Measurements from ENCODE around the gene LETMD1. TPM values are rescaled to one million over a fixed set of nuclear protein-coding genes. Genes with fewer than 3 reads are reported as not detected.

Gene LETMD1
- total RNA-seq, 4 donors from 2014 or later, result 35.6 to 43.2 (median 42.1) TPM

DNA sequence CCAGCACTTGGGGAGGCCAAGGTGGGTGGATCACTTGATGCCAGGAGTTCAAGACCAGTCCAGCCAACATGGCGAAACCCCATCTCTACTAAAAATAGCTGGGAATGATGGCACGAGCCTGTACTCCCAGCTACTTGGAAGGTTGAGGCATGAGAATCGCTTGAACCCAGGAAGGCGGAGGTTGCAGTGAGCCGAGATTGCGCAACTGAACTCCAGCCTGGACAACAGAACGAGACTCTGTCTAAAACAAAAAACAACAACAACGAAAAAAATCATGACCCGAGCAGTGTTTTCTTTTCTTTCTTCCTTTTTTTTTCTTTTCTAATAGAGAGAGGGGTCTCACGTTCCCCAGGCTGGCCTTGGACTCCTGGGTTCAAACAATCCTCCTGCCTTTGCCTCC lies 38.8 kb downstream of the LETMD1 start:
- 93% methylated on average over 10 of the region's 10 CpGs for WGBS
- H3K4me3 ChIP-seq, result no peak overlapping the region
- H3K4me1 ChIP-seq, result peaks cover 7 to 16% (median 14%) of the 10 kb centered on the region in 4 donors
- peaks cover 0 to 3% (median 0%) of the 10 kb centered on the region in 4 donors for H3K27me3 ChIP-seq
- no peak overlapping the region for H3K27ac ChIP-seq (replicated peaks in 1 of 4)
- intact Hi-C loops (cut with DNase I), result no loop called here
- TF ChIP-seq POLR2AphosphoS5 (IDR thresholded peaks at IDR 0.05) (no peak), POLR2A (IDR thresholded peaks at IDR 0.05; ENCODE audit: low read depth) (no peak), EP300 (IDR thresholded peaks at IDR 0.05) (no peak)
- TF ChIP-seq, protein P1, sequence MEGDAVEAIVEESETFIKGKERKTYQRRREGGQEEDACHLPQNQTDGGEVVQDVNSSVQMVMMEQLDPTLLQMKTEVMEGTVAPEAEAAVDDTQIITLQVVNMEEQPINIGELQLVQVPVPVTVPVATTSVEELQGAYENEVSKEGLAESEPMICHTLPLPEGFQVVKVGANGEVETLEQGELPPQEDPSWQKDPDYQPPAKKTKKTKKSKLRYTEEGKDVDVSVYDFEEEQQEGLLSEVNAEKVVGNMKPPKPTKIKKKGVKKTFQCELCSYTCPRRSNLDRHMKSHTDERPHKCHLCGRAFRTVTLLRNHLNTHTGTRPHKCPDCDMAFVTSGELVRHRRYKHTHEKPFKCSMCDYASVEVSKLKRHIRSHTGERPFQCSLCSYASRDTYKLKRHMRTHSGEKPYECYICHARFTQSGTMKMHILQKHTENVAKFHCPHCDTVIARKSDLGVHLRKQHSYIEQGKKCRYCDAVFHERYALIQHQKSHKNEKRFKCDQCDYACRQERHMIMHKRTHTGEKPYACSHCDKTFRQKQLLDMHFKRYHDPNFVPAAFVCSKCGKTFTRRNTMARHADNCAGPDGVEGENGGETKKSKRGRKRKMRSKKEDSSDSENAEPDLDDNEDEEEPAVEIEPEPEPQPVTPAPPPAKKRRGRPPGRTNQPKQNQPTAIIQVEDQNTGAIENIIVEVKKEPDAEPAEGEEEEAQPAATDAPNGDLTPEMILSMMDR (IDR thresholded peaks at IDR 0.05), result no peak
- DNase-seq (ENCODE audit: extremely low spot score), result no peak
- H3K9me3 ChIP-seq, result no peaks in the 10 kb centered on the region
- H3K36me3 ChIP-seq, result peaks cover 0 to 24% (median 6%) of the 10 kb centered on the region in 4 donors

DNA sequence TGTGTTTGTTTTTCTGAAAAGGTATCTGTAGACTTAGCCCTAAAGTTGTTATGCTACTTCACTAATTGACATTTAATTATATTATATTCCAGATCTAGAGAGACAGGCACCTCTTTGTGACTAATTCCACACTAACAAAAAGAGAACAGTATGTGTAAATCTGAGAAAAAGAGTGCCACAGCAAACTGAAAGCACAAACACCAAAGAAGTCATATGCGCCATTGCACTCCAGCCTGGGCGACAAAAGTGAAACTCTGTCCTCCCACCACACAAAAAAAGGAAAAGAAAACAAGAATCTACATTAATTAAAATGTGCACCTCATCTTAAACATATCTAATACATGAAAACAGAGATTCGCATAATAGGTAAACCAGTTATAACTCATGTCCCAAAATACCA lies 39.7 kb downstream of the LETMD1 start:
- H3K36me3 ChIP-seq, result peaks cover 0 to 33% (median 10%) of the 10 kb centered on the region in 4 donors
- H3K27me3 ChIP-seq, result peaks cover 0 to 3% (median 0%) of the 10 kb centered on the region in 4 donors
- TF ChIP-seq EP300 (IDR thresholded peaks at IDR 0.05) (no peak), POLR2AphosphoS5 (IDR thresholded peaks at IDR 0.05) (no peak), POLR2A (IDR thresholded peaks at IDR 0.05; ENCODE audit: low read depth) (no peak)
- TF ChIP-seq, protein P1 (IDR thresholded peaks at IDR 0.05), result no peak
- H3K27ac ChIP-seq (replicated peaks in 1 of 4), result no peak overlapping the region
- DNase-seq (ENCODE audit: extremely low spot score), result no peak
- intact Hi-C loops (cut with DNase I), result no loop called here
- peaks cover 3 to 8% (median 6%) of the 10 kb centered on the region in 4 donors for H3K4me1 ChIP-seq
- H3K4me3 ChIP-seq, result no peak overlapping the region
- WGBS, result 97% methylated on average over 3 of the region's 3 CpGs
- H3K9me3 ChIP-seq, result no peaks in the 10 kb centered on the region

DNA sequence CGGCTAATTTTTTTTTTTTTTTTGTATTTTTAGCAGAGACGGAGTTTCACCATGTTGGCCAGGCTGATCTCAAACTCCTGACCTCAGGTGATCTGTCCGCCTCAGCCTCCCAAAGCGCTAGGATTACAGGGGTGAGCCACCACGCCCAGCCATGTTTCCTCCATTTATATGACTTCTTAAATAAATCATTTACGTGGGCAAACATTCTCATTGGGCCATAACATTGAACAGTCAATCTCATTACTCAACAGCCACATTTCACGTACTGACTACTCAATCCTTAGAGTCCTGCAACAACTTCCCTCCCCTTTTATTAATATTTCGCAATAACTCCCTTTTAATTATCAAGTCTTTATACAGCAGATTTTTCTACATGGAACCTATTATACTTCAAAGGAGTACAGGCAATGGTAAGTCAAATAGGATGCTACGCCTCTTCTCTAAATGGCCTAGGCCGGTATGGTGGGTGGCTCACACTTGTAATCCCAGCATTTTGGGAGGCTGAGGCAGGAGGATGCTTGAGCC lies 42.6 kb downstream of the LETMD1 start:
- no peak for TF ChIP-seq POLR2AphosphoS5 (IDR thresholded peaks at IDR 0.05)
- TF ChIP-seq, protein P1 (IDR thresholded peaks at IDR 0.05), result no peak
- no peak for TF ChIP-seq EP300 (IDR thresholded peaks at IDR 0.05)
- TF ChIP-seq POLR2A (IDR thresholded peaks at IDR 0.05; ENCODE audit: low read depth), result no peak
- Histone ChIP-seq H3K36me3 (peaks cover 15 to 57% (median 30%) of the 10 kb centered on the region in 4 donors), H3K4me1 (no peaks in the 10 kb centered on the region), H3K27ac (replicated peaks in 1 of 4) (no peak overlapping the region), H3K9me3 (no peaks in the 10 kb centered on the region), H3K4me3 (no peak overlapping the region), H3K27me3 (no peaks in the 10 kb centered on the region)
- DNase-seq (ENCODE audit: extremely low spot score), result no peak
- 94% methylated on average over 10 of the region's 10 CpGs for WGBS
- intact Hi-C loops (cut with DNase I), result no loop called here

DNA sequence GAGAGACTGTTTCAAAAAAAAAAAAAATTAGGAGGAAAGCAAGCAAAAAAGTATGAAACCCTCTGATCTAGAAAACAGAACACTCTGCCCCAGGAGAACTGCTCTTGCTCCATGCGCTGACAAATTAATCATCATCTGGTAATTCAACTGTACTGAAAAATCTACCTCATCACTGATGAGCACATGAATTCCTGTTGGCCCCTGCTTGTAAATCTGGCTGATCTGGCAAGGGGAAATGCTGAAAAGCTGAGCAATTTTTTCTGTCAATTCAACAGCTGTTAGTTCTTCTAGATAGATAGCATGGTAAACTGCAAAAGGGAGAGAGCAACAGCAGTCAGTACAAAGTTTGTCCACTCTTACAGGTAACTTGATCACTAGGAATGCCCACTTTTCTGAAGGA lies 50.5 kb downstream of the LETMD1 start:
- H3K9me3 ChIP-seq, result no peaks in the 10 kb centered on the region
- WGBS, result 95% methylated on average over 1 of the region's 1 CpG
- TF ChIP-seq POLR2AphosphoS5 (IDR thresholded peaks at IDR 0.05), result no peak
- no peak for TF ChIP-seq EP300 (IDR thresholded peaks at IDR 0.05)
- TF ChIP-seq, protein P1 (IDR thresholded peaks at IDR 0.05), result no peak
- TF ChIP-seq POLR2A (IDR thresholded peaks at IDR 0.05; ENCODE audit: low read depth), result no peak
- H3K36me3 ChIP-seq, result peaks cover 51 to 98% (median 94%) of the 10 kb centered on the region in 4 donors
- no peak overlapping the region for H3K4me3 ChIP-seq
- DNase-seq (ENCODE audit: extremely low spot score), result no peak
- intact Hi-C loops (cut with DNase I), result no loop called here
- H3K27me3 ChIP-seq, result no peaks in the 10 kb centered on the region
- H3K4me1 ChIP-seq, result no peaks in the 10 kb centered on the region
- H3K27ac ChIP-seq (replicated peaks in 1 of 4), result no peak overlapping the region

DNA sequence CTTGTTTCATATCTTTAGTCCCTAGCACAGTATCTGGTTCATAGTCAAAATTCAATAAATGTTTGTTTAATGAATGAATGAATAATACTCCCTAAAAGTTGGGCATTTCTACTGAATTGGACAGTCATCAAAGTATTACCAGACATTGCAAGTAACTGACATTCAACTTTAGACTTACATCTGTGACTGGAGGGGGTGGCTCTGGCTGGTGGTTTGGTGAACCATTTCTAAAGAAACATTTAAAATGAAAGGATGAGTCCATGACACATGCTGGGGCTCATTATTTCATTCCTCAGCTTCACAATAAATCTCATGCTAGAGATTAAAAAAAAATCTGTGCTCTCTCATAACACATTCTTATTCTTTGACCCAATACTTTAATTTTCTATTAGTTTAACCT lies 55.9 kb downstream of the LETMD1 start:
- Histone ChIP-seq H3K4me3 (no peak overlapping the region), H3K36me3 (peaks cover 52 to 95% (median 86%) of the 10 kb centered on the region in 4 donors), H3K27me3 (no peaks in the 10 kb centered on the region), H3K27ac (replicated peaks in 1 of 4) (no peak overlapping the region), H3K9me3 (no peaks in the 10 kb centered on the region), H3K4me1 (no peaks in the 10 kb centered on the region)
- TF ChIP-seq POLR2AphosphoS5 (IDR thresholded peaks at IDR 0.05), result no peak
- TF ChIP-seq, protein P1 (IDR thresholded peaks at IDR 0.05), result no peak
- no peak for TF ChIP-seq EP300 (IDR thresholded peaks at IDR 0.05)
- TF ChIP-seq POLR2A (IDR thresholded peaks at IDR 0.05; ENCODE audit: low read depth), result no peak
- no peak for DNase-seq (ENCODE audit: extremely low spot score)
- intact Hi-C loops (cut with DNase I), result no loop called here
